DMS79 treated with DMSO at 0.1 percent for 48 hours (cell line): ENCODE measurements around the gene BCL11B.
A peak's percentile ranks its signal among the peaks of the same experiment; 100 is the strongest.
"Not testable (repeated sequence)": the region's sequence is repeated elsewhere in the genome, so short reads cannot be mapped to it uniquely, and the experiment has no call there.

ENCODE experiments used
- DNase-seq: peaks from one replicate; lab custom pipeline; 2025; lab: John Stamatoyannopoulos, UW

BCL11B gene

GRCh38 chr14:99199846-99200653, 71.9 kb downstream of the BCL11B start:
- no peak for DNase-seq

GRCh38 chr14:99198746-99199502, 73.1 kb downstream of the BCL11B start:
- no peak for DNase-seq

DNA sequence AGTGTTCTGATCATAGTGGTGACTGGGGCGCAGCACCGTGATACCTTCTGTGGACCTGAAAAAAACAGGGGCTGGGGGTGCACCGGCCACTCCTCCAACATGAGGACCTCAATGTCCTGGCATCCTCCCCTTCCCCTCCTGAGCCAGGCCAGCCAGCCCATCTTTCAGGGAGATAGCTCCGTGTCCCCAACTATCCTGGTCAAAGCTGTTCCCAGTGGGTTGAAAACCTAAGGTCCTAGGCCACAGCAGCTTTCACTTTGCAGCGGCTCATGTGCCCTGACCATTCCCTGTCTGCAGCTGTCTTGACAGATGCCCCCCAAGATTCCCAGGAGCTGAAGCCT, 75.7 kb downstream of the BCL11B start:
- no peak for DNase-seq

GRCh38 chr14:99195602-99196309, 76.2 kb downstream of the BCL11B start:
- peak; percentile 97 for DNase-seq

- no peak for DNase-seq
Observed at GRCh38 chr14:99194736-99195135, 77.3 kb downstream of the BCL11B start.

DNA sequence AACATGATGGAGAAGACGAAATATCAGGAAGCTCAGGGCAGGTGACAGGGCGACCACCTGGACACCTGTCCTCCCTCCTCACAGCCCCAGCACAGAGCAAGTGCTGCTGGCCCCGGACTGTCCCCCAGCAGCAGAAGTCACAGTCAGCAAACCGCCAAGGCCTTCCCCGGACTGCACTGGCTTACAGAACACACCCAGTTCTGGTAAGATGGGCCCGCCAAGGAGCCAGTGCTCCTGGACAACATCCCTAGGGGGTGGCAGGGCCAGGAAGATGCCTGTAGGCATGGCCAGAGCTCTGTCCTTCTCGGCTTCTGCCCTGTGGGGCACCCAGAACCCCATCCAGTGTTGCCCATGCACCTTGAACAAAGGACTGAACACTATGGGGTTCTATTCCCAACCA, 77.9 kb downstream of the BCL11B start:
- DNase-seq = no peak

DNA sequence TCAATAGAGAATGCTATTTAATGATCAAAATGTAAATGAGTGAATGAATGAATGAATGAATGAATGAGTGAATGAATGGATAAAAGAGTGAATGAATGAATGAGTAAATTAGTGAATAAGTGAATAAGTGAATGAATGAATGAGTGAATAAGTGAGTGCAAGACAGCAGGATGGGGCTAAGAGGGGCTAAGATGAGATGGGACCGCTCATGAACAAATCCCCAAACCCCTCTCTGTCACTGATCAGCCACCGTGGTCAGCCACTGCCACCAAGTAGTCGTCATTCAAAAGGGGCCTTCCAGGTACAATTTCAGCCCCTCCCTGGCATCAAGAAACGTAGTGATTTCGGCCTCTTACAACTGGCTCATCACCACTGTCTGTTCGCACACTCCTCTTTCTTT, 79.2 kb downstream of the BCL11B start:
- DNase-seq = no peak

DNA sequence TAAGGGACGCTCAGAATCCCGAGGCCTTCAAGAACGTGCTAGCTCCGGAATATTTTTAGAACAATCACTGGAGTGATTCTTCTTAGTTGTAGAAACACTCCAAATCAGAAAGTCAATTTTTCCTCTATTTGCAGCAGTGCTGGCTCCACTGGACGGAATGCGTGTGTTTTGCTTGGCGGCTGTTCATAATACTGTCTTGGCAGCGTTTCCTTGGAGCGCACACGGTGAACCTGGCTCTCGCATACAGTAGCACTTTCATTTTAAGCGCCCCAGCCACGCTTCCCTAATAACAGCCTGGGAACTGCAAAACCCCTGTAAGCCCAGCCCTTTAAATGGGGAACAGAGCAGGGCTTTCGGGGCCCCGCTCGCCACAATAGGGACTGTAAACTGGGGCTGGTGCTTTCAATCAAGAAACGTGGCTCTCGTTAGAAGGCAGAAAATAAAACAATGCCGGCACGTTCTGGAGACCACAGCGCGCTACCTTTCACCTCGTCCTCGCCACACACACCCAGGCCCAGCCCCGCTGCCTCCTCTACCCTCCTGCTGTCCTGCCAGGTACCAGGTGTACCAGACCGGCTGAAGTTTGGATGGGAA, 79.9 kb downstream of the BCL11B start:
- peak; percentile 88 for DNase-seq

- DNase-seq = no peak
Observed at GRCh38 chr14:99191395-99192027, 80.5 kb downstream of the BCL11B start.

- no peak for DNase-seq
Observed at GRCh38 chr14:99190696-99191394, 81.2 kb downstream of the BCL11B start.

DNA sequence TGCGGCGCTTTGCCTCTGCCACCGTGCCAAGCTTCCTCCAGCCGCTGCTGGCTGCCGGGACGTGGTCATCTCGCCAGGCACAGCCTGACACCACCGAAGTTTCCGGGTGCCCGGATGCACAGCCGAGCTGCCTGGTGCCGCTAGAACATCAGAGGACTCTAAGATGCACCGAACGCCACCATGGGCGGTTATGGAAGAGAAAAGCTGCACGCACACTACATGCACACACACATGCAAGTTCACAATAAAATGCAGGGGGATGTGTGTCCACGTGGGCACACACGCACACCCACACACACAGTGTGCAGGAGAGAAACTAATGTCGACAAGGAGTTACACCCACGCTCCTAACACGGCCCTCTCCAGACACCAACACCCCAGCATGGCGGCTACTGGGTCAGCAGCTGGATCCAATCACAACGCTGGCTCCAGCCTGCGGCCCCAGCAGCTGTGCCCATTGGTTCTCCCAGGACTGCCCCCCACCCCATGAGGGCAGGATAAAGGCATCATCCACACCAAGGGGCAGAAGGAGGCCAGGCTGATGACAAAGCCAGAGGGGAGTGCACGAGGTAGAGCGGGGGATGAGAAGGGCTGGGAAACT, 82.7 kb downstream of the BCL11B start:
- DNase-seq = no peak

- DNase-seq = no peak
Observed at GRCh38 chr14:99188731-99189191, 83.2 kb downstream of the BCL11B start.

DNA sequence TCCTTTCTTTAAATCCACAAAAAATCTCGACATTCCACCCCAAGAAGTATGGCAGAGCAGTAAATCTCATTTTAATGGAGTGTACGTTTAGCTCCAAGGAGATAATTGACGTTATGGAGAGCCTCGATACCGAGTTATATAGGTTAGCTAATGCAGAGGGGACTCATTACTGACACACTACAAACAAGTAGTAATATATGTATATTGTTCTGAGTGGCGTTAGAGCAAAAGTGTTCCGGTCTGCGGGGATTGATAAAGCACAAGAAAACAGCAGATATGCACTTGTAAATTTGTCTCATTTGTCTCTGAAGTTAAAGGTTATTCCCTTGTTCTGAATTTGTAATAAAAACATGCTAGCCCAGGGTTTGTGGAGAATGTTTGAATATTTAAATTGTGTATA, 84.1 kb downstream of the BCL11B start:
- DNase-seq = no peak

- DNase-seq = no peak
Observed at GRCh38 chr14:99186956-99187690, 84.9 kb downstream of the BCL11B start.

DNA sequence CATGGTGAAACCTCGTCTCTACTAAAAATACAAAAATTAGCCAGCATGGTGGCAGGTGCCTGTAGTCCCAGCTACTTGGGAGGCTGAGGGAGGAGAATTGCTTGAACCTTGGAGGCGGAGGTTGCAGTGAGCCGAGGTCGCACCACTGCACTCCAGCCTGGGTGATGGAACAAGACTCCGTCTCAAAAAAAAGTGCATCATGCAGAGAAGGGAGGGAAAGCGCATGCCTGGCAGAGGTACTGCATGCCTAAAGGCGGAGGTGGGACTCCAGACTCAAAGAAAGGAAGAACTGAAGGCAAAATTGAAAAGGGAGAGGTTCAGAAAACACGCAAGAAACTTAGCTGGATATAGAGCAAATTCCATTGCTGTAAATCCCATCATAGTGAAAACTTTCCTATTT, 85.7 kb downstream of the BCL11B start:
- DNase-seq = not testable (repeated sequence)

DNA sequence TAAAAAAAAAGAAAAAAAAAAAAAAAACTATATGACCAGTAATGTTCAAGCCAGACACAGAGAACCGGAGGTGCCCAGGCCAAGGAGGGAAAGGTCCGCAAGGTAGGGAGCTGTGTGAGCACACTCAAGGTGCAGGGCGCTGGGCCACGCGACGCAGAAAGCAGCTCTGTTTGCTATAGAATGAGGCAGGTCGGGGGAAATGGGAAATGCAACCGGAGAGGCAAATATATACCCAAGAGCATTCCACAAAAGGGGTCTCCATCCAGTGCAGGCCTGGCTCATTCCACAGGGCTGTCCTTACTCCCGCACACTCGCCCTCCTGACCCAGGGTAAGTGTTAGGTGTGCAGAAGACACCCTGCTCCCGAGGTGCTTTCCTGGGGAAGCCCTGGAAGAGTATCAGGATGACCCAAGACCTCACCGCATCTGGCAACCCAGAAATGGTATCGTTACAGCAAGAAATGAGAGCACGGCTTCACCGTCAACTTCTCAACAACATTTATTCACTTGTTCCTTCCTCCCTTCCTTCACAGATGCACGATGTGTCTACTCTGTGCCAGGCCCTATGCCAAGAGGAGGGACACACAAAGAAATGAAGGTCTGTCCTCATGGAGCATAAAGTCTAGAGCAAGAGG, 86.4 kb downstream of the BCL11B start:
- no peak for DNase-seq

- DNase-seq = no peak
Observed at GRCh38 chr14:99183716-99184115, 88.3 kb downstream of the BCL11B start.

GRCh38 chr14:99183311-99183710, 88.7 kb downstream of the BCL11B start:
- no peak for DNase-seq

GRCh38 chr14:99182548-99183250, 89.3 kb downstream of the BCL11B start:
- no peak for DNase-seq
